HCT116 (cell line): ENCODE data around the gene LSS. TPM values are rescaled to one million over a fixed set of nuclear protein-coding genes. Genes with fewer than 3 reads are reported as not detected.

ENCODE experiments used
- ATAC-seq: fragments of 200-7000 bp; cut with Tn5 transposase; 2 replicates; pipeline ENCODE4 v1.9.1; 2020; ENCODE audit warnings: mild to moderate bottlenecking, moderate library complexity
- BruUV-seq: library from RNA; stranded (reverse); fragments of 400-500 nt; replicated peaks from 2 replicates; lab custom pipeline; 2021; lab: Mats Ljungman, UMichigan
- CTCF ChIA-PET: fragments of 300-600 bp; sonication (Branson Sonifier 250); formaldehyde crosslinking; loops from one replicate; lab custom pipeline; 2021; ENCODE audit warnings: antibody characterized with exemption; lab: Charles Lee
- POLR2A ChIA-PET: fragments of 300-600, 350-600 bp; sonication (Branson Sonifier 250); formaldehyde crosslinking; loops from one replicate; lab custom pipeline; 2021; ENCODE audit warnings: antibody characterized with exemption; lab: Charles Lee
- RAD21 ChIA-PET, 2 experiments: fragments of 300-600 bp; sonication (Branson Sonifier 250); formaldehyde crosslinking; loops; one replicate each; lab custom pipeline; 2023; ENCODE audit warnings: low total read pairs in 2 of 2; ENCODE audit not compliant: uncharacterized antibody in 2 of 2, unreplicated experiment in 2 of 2, low non-redundant PET in 1 of 2; lab: Charles Lee
- DNase-seq: peaks from one replicate; pipeline ENCODE4 v3.0.0-alpha.2; 2010; ENCODE audit warnings: low read depth, low spot score
- H2AFZ ChIP-seq: fragments of 200-600 bp; shearing (Covaris generic), sonication (generic); 2 replicates; pipeline ENCODE4 v1.6.1; 2017; ENCODE audit warnings: low read depth, mixed run types, mixed read lengths, antibody characterized with exemption, low read length; ENCODE audit not compliant: poor library complexity, severe bottlenecking
- H3K27ac ChIP-seq: 2 replicates; pipeline ENCODE4 v1.5.1; 2012; ENCODE audit warnings: low read depth, low read length
- H3K27me3 ChIP-seq: fragments of 200-600 bp; sonication (generic); 2 replicates; pipeline ENCODE4 v1.6.1; 2016; ENCODE audit warnings: mixed run types, low read length, mixed read lengths; ENCODE audit not compliant: insufficient read depth
- H3K36me3 ChIP-seq, 2 experiments: fragments of 200-500 bp in 1 of 2; fragments of 200-600 bp in 1 of 2; sonication (Bioruptor generic) in 1 of 2; sonication (generic) in 1 of 2; 2 replicates each; pipeline versions ENCODE4 v1.5.1 to v1.6.1; 2014 to 2016; ENCODE audit warnings: low read length in 2 of 2, inconsistent platforms in 1 of 2, mixed read lengths in 1 of 2, mixed run types in 1 of 2; ENCODE audit not compliant: insufficient read depth in 2 of 2, control insufficient read depth in 1 of 2
- H3K4me1 ChIP-seq, 2 experiments: fragments of 200-600 bp in 1 of 2; sonication (generic) in 1 of 2; 2 replicates each; pipeline versions ENCODE4 v1.5.1 to v1.6.1; 2012 to 2017; ENCODE audit warnings: low read length in 2 of 2, inconsistent platforms in 1 of 2, mild to moderate bottlenecking in 1 of 2, mixed read lengths in 1 of 2, mixed run types in 1 of 2, moderate library complexity in 1 of 2; ENCODE audit not compliant: insufficient read depth in 2 of 2, control insufficient read depth in 1 of 2
- H3K4me2 ChIP-seq: fragments of 200-600 bp; sonication (generic); 2 replicates; pipeline ENCODE4 v1.6.1; 2017; ENCODE audit warnings: mixed run types, low read length, mixed read lengths
- H3K4me3 ChIP-seq, 2 experiments: fragments of 200-600 bp in 1 of 2; sonication (generic) in 1 of 2; replicated peaks in 1 of 2; 2 replicates each; pipeline ENCODE4 v1.5.1; 2011 to 2016; ENCODE audit warnings: low read length in 2 of 2, control low read depth in 1 of 2, low read depth in 1 of 2, mild to moderate bottlenecking in 1 of 2, mixed read lengths in 1 of 2, mixed run types in 1 of 2
- H3K79me2 ChIP-seq: fragments of 200-600 bp; sonication (generic); 2 replicates; pipeline ENCODE4 v1.6.1; 2017; ENCODE audit warnings: mild to moderate bottlenecking, mixed run types, low read length, moderate library complexity, mixed read lengths; ENCODE audit not compliant: insufficient read depth
- H3K9ac ChIP-seq: fragments of 200-600 bp; sonication (generic); 2 replicates; pipeline ENCODE4 v1.6.1; 2016; ENCODE audit warnings: low read length, mixed read lengths
- H3K9me2 ChIP-seq: fragments of 200-600 bp; sonication (generic), shearing (Covaris generic); 2 replicates; pipeline ENCODE4 v1.6.1; 2017; ENCODE audit warnings: mixed run types, mild to moderate bottlenecking, moderate library complexity; ENCODE audit not compliant: insufficient read depth
- H3K9me3 ChIP-seq, 2 experiments: fragments of 200-500 bp in 1 of 2; fragments of 200-600 bp in 1 of 2; sonication (Bioruptor generic) in 1 of 2; sonication (generic) in 1 of 2; 2 replicates each; pipeline ENCODE4 v1.6.1; 2014 to 2017; ENCODE audit warnings: low read length in 2 of 2, mixed read lengths in 2 of 2, inconsistent platforms in 1 of 2, low read depth in 1 of 2, mild to moderate bottlenecking in 1 of 2, mixed run types in 1 of 2, moderate library complexity in 1 of 2; ENCODE audit not compliant: control insufficient read depth in 1 of 2, insufficient read depth in 1 of 2
- H4K20me1 ChIP-seq: fragments of 200-600 bp; sonication (generic), shearing (Covaris generic); 2 replicates; pipeline ENCODE4 v1.6.1; 2017; ENCODE audit warnings: mixed run types, mild to moderate bottlenecking, moderate library complexity; ENCODE audit not compliant: insufficient read depth
- EGR1 ChIP-seq: IDR thresholded peaks from 2 replicates; pipeline ENCODE4 v1.6.1; 2012; ENCODE audit warnings: low read depth
- JUND ChIP-seq: IDR thresholded peaks from 2 replicates; pipeline ENCODE4 v1.6.1; 2012
- POLR2AphosphoS5 ChIP-seq: IDR thresholded peaks from 2 replicates; pipeline ENCODE4 v1.6.1; 2011; ENCODE audit warnings: mild to moderate bottlenecking, low read depth, low read length, moderate library complexity
- RAD21 ChIP-seq: IDR thresholded peaks from 2 replicates; pipeline ENCODE4 v1.6.1; 2012; ENCODE audit warnings: low read depth, mild to moderate bottlenecking
- SP1 ChIP-seq: IDR thresholded peaks from 2 replicates; pipeline ENCODE4 v1.6.1; 2012; ENCODE audit warnings: low read depth
- TCF7L2 ChIP-seq: IDR thresholded peaks from 2 replicates; pipeline ENCODE4 v1.7.0; 2011; ENCODE audit warnings: borderline replicate concordance, inconsistent platforms; ENCODE audit not compliant: insufficient read depth, insufficient read length; ENCODE audit errors: extremely low read depth
- intact Hi-C: fragments of 100-400 bp; cut with micrococcal nuclease; formaldehyde crosslinking; loops from 2 replicates; pipeline ENCODE4 v1.10.0; 2022
- total RNA-seq: library from RNA; stranded (reverse); gene quantifications from one replicate; pipeline ENCODE4 v1.2.1, GENCODE V29; 2021; ENCODE audit not compliant: unreplicated experiment
- TF ChIP-seq, protein P1 (sequence below): IDR thresholded peaks from 2 replicates; pipeline ENCODE4 v1.6.1; 2012; ENCODE audit warnings: low read depth
- TF ChIP-seq, protein P2 (sequence below): IDR thresholded peaks from 2 replicates; pipeline ENCODE4 v1.6.1; 2012

LSS gene
- total RNA-seq, 1 experiment from 2014 or later: 44.7 TPM

DNA sequence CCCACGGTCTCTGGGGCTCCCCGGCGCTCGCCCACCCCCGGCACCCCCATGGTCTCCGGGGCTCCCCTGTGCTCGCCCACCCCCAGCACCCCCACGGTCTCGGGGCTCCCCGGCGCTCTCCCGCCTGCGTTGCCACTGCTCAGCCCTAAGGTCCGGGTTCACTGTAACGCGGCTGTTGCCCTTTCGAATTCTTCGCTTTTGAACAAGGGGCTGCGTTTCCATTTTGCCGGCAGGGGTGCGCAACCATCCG lies 68.0 kb downstream of the LSS start:
- Histone ChIP-seq H2AFZ (no peak overlapping the region), H3K4me2 (no peak overlapping the region)
- BruUV-seq: no TSS peak

More for the DNA sequence above, 68.0 kb downstream of the LSS start:
- H3K9me3 ChIP-seq: no peaks in the 10 kb centered on the region
- TF ChIP-seq, protein P1, sequence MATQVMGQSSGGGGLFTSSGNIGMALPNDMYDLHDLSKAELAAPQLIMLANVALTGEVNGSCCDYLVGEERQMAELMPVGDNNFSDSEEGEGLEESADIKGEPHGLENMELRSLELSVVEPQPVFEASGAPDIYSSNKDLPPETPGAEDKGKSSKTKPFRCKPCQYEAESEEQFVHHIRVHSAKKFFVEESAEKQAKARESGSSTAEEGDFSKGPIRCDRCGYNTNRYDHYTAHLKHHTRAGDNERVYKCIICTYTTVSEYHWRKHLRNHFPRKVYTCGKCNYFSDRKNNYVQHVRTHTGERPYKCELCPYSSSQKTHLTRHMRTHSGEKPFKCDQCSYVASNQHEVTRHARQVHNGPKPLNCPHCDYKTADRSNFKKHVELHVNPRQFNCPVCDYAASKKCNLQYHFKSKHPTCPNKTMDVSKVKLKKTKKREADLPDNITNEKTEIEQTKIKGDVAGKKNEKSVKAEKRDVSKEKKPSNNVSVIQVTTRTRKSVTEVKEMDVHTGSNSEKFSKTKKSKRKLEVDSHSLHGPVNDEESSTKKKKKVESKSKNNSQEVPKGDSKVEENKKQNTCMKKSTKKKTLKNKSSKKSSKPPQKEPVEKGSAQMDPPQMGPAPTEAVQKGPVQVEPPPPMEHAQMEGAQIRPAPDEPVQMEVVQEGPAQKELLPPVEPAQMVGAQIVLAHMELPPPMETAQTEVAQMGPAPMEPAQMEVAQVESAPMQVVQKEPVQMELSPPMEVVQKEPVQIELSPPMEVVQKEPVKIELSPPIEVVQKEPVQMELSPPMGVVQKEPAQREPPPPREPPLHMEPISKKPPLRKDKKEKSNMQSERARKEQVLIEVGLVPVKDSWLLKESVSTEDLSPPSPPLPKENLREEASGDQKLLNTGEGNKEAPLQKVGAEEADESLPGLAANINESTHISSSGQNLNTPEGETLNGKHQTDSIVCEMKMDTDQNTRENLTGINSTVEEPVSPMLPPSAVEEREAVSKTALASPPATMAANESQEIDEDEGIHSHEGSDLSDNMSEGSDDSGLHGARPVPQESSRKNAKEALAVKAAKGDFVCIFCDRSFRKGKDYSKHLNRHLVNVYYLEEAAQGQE: no peak
- TF ChIP-seq RAD21 (no peak), TCF7L2 (no peak), POLR2AphosphoS5 (no peak), SP1 (no peak), EGR1 (no peak), JUND (no peak)
- TF ChIP-seq, protein P2, sequence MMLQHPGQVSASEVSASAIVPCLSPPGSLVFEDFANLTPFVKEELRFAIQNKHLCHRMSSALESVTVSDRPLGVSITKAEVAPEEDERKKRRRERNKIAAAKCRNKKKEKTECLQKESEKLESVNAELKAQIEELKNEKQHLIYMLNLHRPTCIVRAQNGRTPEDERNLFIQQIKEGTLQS: no peak
- RAD21 ChIA-PET: no interaction called here
- H3K36me3 ChIP-seq: no peaks in the 10 kb centered on the region
- H3K9ac ChIP-seq: no peak overlapping the region
- CTCF ChIA-PET: interaction anchor here (1.3 kb wide), 1 partner anchor 17 kb away, joined by 3 read pairs; no protein-coding TSS in a partner anchor
- intact Hi-C loops: no loop called here
- no peaks in the 10 kb centered on the region for H3K4me1 ChIP-seq
- POLR2A ChIA-PET: no interaction called here
- no peak overlapping the region for H3K4me3 ChIP-seq
- H3K27me3 ChIP-seq: peaks cover 5% of the 10 kb centered on the region; the same call in 1 of the 2 replicates
- H4K20me1 ChIP-seq: no peaks in the 10 kb centered on the region
- no peaks in the 10 kb centered on the region for H3K9me2 ChIP-seq
- ATAC-seq (no peak), DNase-seq (no peak)
- H3K79me2 ChIP-seq: no peaks in the 10 kb centered on the region
- H3K27ac ChIP-seq: no peak overlapping the region
